Smooth muscle cell (in vitro differentiated cells): ENCODE data around the gene NECAB2. TPM values are rescaled to one million over a fixed set of nuclear protein-coding genes. Genes with fewer than 3 reads are reported as not detected.

ENCODE experiments used
- DNase-seq: peaks from one replicate; lab custom pipeline; 2025; ENCODE audit not compliant: unreplicated experiment; lab: John Stamatoyannopoulos, UW
- H2AFZ ChIP-seq: fragments of 200-600 bp; sonication (generic); 2 replicates; pipeline ENCODE4 v1.6.0; 2016; ENCODE audit warnings: antibody characterized with exemption, low read depth, mild to moderate bottlenecking
- H3F3A ChIP-seq: fragments of 200-600 bp; sonication (generic); 2 replicates; pipeline ENCODE4 v1.6.0; 2017; ENCODE audit warnings: antibody characterized with exemption, low read depth
- H3K27ac ChIP-seq: fragments of 200-600 bp; sonication (generic); 2 replicates; pipeline ENCODE4 v1.5.1; 2016; ENCODE audit warnings: low read depth, mild to moderate bottlenecking
- H3K27me3 ChIP-seq: fragments of 200-600 bp; sonication (generic); 2 replicates; pipeline ENCODE4 v1.6.1; 2016; ENCODE audit warnings: low read depth, mild to moderate bottlenecking
- H3K36me3 ChIP-seq: fragments of 200-600 bp; sonication (generic); 2 replicates; pipeline ENCODE4 v1.5.1; 2016; ENCODE audit warnings: low read depth
- H3K4me1 ChIP-seq: fragments of 200-600 bp; sonication (generic); 2 replicates; pipeline ENCODE4 v1.5.1; 2016; ENCODE audit warnings: low read depth
- H3K4me2 ChIP-seq: fragments of 200-600 bp; sonication (generic); 2 replicates; pipeline ENCODE4 v1.6.0; 2016; ENCODE audit warnings: mild to moderate bottlenecking
- H3K4me3 ChIP-seq: fragments of 200-600 bp; sonication (generic); 2 replicates; pipeline ENCODE4 v1.5.1; 2016; ENCODE audit warnings: mild to moderate bottlenecking
- H3K79me2 ChIP-seq: fragments of 200-600 bp; sonication (generic); 2 replicates; pipeline ENCODE4 v1.6.0; 2016; ENCODE audit warnings: low read depth, mild to moderate bottlenecking
- H3K9ac ChIP-seq: fragments of 200-600 bp; sonication (generic); 2 replicates; pipeline ENCODE4 v1.6.0; 2016; ENCODE audit warnings: low read depth
- H3K9me3 ChIP-seq: fragments of 200-600 bp; sonication (generic); replicated peaks from 2 replicates; pipeline ENCODE4 v1.5.1; 2016; ENCODE audit warnings: low read depth
- H4K20me1 ChIP-seq: fragments of 200-600 bp; sonication (generic); 2 replicates; pipeline ENCODE4 v1.6.0; 2016; ENCODE audit warnings: low read depth
- CTCF ChIP-seq: fragments of 200-600 bp; sonication (generic); IDR thresholded peaks from 2 replicates; pipeline ENCODE4 v1.5.1; 2017; ENCODE audit warnings: borderline replicate concordance, mild to moderate bottlenecking, antibody characterized with exemption; ENCODE audit not compliant: insufficient read depth, poor library complexity, severe bottlenecking
- WGBS: methylation state at CpG from one replicate; pipeline ENCODE4 v1.1.7; 2016; ENCODE audit warnings: low lambda C conversion rate; 5-methylcytosine and 5-hydroxymethylcytosine counted together
- polyA plus RNA-seq: library from polyadenylated mRNA; unstranded; fragments of >200 nt; fragmentation: Nextera tagmentation; extraction: Ambion mirVana; gene quantifications from 2 replicates; pipeline ENCODE4 v1.2.1, GENCODE V29; 2016
- total RNA-seq: library from RNA; depleted of rRNA; stranded (reverse); fragments of >200 nt; gene quantifications from 2 replicates; pipeline ENCODE4 v1.2.3, GENCODE V29; 2014

NECAB2 gene
- total RNA-seq (0.13 and 0.22 TPM in 2 replicates), polyA plus RNA-seq (0.83 and 1.7 TPM in 2 replicates)

- peak; percentile 83 for TF ChIP-seq CTCF
- H3K27me3 ChIP-seq: peaks cover 12% of the 10 kb centered on the region
- H3K9ac ChIP-seq: no peak within 1 kb of the TSS
- H2AFZ ChIP-seq: no peak within 1 kb of the TSS
- no peaks in the 10 kb centered on the region for H3K4me1 ChIP-seq
- no peaks in the 10 kb centered on the region for H3K79me2 ChIP-seq
- no peak within 1 kb of the TSS for H3K27ac ChIP-seq
- H3K9me3 ChIP-seq: no peaks in the 10 kb centered on the region
- H4K20me1 ChIP-seq: no peaks in the 10 kb centered on the region
- H3K36me3 ChIP-seq: no peaks in the 10 kb centered on the region
- no peak for DNase-seq
- H3K4me2 ChIP-seq: peak within 1 kb of the TSS; percentile 85
- WGBS: 38% methylated on average over 11 of the region's 35 CpGs
- peak within 1 kb of the TSS; percentile 45 for H3K4me3 ChIP-seq
- H3F3A ChIP-seq: no peaks in the 10 kb centered on the region
Observed at GRCh38 chr16:83967838-83968305, at the start of gene NECAB2. NECAB2 (plus strand) TSS chr16:83968244; CDS start chr16:83968649, 405 bp downstream.

GRCh38 chr16:83920894-83921491 is 47.1 kb upstream of the NECAB2 start:
- Histone ChIP-seq H4K20me1 (no peaks in the 10 kb centered on the region), H3K27ac (no peak overlapping the region), H3K9me3 (no peaks in the 10 kb centered on the region), H3K79me2 (no peaks in the 10 kb centered on the region), H2AFZ (no peak overlapping the region), H3K9ac (no peak overlapping the region), H3K4me3 (no peak overlapping the region), H3K4me2 (no peak overlapping the region), H3K27me3 (no peaks in the 10 kb centered on the region), H3K36me3 (no peaks in the 10 kb centered on the region), H3K4me1 (no peaks in the 10 kb centered on the region), H3F3A (no peaks in the 10 kb centered on the region)
- no peak for DNase-seq
- WGBS: 95% methylated on average over 2 of the region's 2 CpGs
- no peak for TF ChIP-seq CTCF

- no peak overlapping the region for H3K4me3 ChIP-seq
- H4K20me1 ChIP-seq: peaks cover 4% of the 10 kb centered on the region
- H3K79me2 ChIP-seq: no peaks in the 10 kb centered on the region
- no peaks in the 10 kb centered on the region for H3K9me3 ChIP-seq
- DNase-seq: no peak
- no peak for TF ChIP-seq CTCF
- peaks cover 11% of the 10 kb centered on the region for H3F3A ChIP-seq
- no peaks in the 10 kb centered on the region for H3K27me3 ChIP-seq
- peaks cover 8% of the 10 kb centered on the region for H3K4me1 ChIP-seq
- H3K36me3 ChIP-seq: no peaks in the 10 kb centered on the region
- no peak overlapping the region for H3K9ac ChIP-seq
- no peak overlapping the region for H2AFZ ChIP-seq
- H3K4me2 ChIP-seq: no peak overlapping the region
- 97% methylated on average over 31 of the region's 31 CpGs for WGBS
- no peak overlapping the region for H3K27ac ChIP-seq
Observed at GRCh38 chr16:83923581-83924365, 44.3 kb upstream of the NECAB2 start.

- no peak for TF ChIP-seq CTCF
- Histone ChIP-seq H3K4me1 (peaks cover 8% of the 10 kb centered on the region), H3K9me3 (no peaks in the 10 kb centered on the region), H3K4me3 (no peak overlapping the region), H3K36me3 (no peaks in the 10 kb centered on the region), H3K27ac (no peak overlapping the region), H3K27me3 (no peaks in the 10 kb centered on the region), H3K9ac (no peak overlapping the region), H3K79me2 (no peaks in the 10 kb centered on the region), H4K20me1 (peaks cover 4% of the 10 kb centered on the region), H2AFZ (no peak overlapping the region), H3F3A (peaks cover 16% of the 10 kb centered on the region), H3K4me2 (no peak overlapping the region)
- 91% methylated on average over 13 of the region's 13 CpGs for WGBS
- DNase-seq: no peak
Observed at GRCh38 chr16:83924686-83925085, 43.4 kb upstream of the NECAB2 start.
